Hippocampal formation (tissue), 2 donors: ENCODE results near the gene SALL3.

Experiments used
- DNase-seq, 2 donors: peaks; one replicate each; lab custom pipeline; 2025; lab: John Stamatoyannopoulos, UW

Gene SALL3

DNA sequence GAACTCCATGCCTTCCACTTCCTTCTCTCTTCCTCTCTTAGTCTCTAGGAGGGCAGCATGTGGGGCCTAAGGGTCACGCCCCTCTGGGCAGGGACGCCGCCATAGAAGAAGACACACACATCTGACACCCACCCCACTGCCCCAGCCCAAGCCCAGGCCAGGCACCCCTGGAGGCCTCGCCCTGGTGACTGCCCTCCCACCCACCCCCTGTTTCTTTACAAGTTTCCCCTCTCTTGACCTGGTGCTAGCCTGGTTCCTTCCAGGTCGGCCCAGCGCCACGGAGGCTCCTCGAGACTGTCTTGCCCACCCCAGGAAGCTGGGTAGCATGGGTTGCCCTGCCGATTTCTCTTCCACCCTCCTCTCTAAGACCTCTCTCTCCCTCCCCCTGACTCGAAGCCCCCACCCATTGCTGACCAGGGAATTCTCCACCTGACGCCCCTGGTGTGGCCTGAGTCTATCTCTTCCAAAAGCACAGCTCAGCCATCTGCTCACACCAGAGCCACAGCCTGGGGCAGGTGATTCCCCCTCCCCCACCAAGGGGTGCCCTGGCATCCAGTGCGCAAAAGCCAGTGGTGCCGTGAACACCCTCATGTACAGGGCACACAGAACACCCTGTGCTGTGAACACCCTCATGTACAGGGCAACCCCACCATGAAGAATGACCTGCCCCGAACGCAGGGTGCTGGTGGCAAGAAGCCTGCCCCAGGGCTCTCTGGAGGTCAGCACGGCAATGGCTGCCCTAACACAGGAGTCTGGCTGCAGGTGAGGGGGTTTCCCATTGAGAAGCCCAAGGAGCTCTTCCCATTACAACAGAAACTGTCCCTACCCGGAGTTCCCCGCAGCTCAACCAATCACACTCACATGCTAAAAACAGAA lies 13.5 kb upstream of the SALL3 start:
- DNase-seq = no peak

DNA sequence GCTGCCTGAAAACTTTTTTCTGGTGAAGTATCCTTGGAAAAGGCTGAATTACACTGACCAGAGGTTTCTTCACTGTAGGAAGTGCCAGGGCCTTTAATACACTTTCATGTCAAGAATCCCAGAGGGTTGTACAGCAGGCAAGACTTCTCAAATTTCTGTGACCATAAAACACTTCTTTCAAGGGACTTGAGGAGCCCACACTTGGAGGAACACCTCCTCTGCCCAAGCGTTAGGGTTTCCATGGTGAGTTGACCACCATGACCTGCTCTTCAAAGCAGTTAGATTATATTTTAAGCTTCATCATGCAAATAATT lies 12.9 kb upstream of the SALL3 start:
- DNase-seq = no peak

DNA sequence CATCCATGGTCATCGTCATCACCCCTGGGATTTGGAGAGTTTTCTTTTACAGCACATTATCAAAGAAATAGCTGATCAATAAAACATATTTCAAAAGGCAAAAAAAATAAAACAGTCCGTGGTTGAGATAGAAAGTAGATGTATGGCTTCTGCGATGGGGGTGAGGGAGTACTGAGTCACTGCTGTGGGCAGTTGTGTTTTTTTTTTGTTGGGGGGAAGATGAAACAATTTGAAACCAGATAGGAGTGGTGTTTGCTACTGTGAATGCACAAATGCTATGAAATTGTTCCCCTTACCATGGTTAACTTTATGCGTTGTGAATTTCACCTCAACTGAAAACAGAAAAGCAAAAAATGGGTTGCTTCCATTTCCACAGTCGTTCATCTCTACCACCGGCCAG lies 11.9 kb upstream of the SALL3 start:
- DNase-seq = no peak

GRCh38 chr18:78969574-78970315 lies 9.9 kb upstream of the SALL3 start:
- DNase-seq = no peak

- no peak for DNase-seq
These were observed 8.8 kb upstream of the SALL3 start for GRCh38 chr18:78970774-78971333.

DNA sequence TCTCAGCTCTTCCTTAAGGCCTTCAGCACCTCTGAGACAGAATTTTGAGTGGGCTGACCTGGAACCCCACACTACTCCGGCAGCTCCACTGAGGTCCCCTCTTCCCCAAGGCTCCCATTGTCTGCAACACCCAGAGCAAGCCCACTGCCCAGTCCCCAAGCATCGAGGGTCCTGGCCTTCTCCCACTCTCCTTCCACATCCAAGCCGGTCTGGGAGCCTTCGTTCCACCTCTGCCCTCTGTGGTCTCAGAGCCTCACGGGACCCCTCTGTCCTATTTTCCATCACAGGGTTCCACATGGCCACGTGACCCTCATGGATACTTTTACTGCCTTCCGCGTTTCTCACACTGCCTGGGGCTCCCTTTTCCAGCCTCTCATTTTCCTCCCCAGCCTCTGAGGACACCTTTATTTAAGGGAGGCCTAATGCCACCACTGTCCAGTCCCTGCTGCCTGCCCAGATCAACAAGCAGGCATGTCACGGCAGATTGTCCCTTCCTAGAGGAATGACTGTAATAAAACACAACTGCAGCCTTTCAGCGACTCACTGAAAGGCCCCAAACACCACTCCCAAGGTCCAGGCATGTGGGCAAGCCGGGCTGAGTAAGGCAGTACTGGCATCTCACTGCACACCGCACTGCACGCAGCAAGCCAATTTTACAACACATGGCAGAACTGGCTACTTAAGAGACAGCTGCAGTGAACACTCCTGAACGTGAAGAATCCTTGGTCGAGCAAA lies 7.9 kb upstream of the SALL3 start:
- DNase-seq = no peak

- DNase-seq = no peak
These were observed 7.2 kb upstream of the SALL3 start for GRCh38 chr18:78972385-78972918.

GRCh38 chr18:78972930-78973331 lies 6.7 kb upstream of the SALL3 start:
- no peak for DNase-seq

- DNase-seq = no peak
These were observed 6.1 kb upstream of the SALL3 start for GRCh38 chr18:78973357-78974083.

DNA sequence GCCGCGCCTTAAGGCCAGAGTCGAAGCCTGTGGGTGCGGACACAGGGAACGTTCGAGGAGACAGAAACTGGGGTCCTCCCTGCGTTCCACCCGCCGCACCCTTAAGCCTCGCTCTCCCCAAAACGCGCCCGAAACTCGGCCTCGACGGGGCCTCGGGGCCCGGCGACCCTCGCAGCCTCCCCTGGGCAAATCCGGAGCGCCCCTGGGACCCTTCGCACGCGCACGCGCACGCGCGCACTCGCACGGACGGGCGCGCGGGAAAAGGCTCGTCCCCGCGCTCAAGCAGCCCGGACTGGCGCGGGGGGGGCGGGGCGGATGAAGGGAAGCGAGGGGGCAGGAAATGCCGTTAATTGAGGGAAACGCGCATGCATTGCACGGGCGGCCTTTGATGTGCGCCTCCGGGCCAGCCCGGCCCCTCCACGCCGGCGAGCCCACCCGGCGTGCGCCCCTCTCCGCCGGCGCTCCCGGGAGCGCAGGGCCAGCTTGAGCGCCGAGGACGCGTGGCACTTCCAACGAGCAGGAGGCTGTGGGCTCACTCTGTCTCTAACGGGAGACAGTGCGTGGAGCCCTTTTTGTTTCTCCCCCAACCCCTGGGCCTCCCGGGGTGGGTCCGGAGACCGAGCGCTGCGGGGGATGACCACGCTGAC lies 5.4 kb upstream of the SALL3 start:
- DNase-seq = no peak

DNA sequence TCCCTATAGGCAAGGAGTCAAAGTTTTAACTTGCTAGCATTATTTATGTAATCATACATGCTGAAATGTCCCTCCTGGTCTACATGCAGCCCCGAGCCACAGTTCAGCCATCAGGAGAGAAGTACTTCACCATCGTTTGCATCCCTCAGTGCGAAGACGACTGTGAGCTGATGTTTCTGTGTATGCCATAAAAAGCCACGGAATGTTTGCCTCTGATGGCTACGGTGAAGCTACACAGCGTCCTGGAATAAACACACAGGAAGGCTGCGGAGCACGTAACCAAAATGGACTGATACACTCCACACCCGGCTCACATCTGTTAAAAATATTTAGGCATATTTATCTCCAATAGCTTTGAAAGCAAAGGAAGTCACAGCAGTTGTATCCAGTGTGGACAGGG lies 4.3 kb upstream of the SALL3 start:
- no peak for DNase-seq

GRCh38 chr18:78975699-78976335 lies 3.8 kb upstream of the SALL3 start:
- DNase-seq = no peak

- DNase-seq = no peak
These were observed 2.6 kb upstream of the SALL3 start for GRCh38 chr18:78976765-78977636.

DNA sequence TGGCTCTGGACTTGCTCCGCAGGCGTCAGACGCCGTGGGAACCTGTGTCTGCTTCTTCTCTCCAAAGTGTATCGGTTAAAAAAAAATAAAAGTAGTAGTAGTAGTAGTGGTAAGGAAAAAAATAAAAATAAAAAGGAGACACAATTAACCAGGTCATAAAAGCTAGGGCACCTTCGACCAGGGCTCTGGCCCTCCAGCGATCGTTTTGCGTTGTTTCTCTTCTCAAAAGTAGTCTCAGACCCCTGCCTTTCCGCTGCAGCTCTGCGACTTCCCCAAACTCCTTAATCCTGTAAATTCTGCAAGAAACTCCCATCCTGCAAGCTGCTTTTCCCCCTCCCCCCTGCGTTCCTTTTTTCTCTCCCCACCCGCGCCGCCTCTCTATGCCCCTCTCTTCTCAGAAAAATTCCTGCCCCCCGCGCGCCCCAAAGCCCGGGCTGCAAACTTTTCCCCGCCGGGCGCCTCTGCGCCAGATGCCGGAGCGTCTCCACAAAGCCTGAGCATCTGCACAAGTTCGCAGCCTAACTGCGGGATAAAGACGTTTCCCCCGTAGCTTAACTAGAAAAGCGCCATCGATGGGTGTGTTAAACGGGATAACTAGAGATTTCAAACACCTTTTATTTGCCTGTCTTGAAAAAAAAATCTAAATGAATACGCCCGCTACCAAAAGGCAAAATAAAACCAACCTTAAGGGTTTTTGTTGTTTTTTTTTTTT lies 1.8 kb upstream of the SALL3 start:
- DNase-seq = no peak

- no peak for DNase-seq
These were observed 1.1 kb upstream of the SALL3 start for GRCh38 chr18:78978349-78979055.

DNA sequence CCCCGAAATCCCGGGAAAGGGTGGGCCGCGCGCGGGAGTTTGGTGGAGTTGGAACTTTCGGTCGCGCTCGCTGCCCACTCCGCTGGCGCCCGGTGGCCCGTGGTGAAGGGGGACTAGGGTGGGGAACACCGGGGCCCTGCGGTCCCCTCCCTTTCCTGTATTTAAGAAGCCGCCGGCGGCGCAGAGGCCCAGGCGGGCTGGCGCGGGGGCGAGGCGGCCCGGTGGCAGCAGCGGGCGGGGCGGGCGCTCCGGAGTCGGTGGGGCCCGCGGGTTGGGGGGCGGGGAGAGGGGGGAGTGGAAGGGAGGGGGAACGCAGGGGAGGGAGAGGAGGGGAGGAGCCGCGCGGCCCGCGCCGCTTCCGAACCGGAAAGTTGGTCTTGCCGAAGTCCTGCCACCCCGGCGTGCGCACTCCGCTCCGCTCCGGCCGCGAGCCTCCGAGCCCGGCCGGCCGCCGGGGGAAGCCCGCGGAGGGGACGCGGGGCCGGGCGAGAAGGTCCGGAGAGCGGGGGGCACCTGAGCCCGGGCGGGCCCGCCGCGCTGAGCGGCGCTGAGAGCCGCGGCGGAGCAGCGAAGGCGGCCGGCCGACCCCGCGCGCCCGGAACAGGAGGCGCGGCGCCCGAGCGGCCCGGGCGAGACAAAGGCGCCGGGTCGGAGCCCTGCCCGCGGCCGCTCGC lies 425 bp upstream of the SALL3 start:
- no peak for DNase-seq

DNA sequence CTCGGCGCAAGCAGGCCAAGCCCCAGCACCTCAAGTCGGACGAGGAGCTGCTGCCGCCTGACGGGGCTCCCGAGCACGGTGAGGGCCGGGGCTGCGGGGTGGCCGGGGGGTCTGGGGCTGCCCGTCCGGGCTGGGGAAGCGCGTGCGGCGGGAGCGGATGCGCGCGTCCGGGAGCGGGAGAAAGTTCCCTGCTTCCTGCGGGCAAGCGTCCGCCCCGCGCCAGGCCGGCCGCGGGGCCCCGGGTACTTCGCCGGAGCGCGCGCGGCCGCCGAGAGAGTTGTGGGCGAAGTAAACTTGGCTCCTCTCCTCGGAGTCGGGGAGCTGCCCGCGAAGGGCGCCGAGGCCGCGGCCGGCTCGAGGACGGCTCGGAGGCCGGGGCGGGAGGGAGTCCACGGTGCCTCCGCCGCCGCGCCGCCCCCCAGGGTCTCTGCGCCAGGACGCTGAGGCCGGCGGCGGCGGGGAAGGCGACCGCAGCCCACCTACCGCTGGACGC lies 707 bp downstream of the SALL3 start:
- DNase-seq = no peak
